Left colon (tissue), 2 donors: ENCODE measurements around the gene FXYD6. TPM values are rescaled to one million over a fixed set of nuclear protein-coding genes. Genes with fewer than 3 reads are reported as not detected.

Experiments used
- ATAC-seq: fragments of 200-7000 bp; cut with Tn5 transposase; one replicate; pipeline ENCODE4 v1.9.1; 2020; ENCODE audit warnings: mild to moderate bottlenecking, moderate library complexity
- DNase-seq, 2 donors: peaks; one replicate each; pipeline ENCODE4 v3.0.0-alpha.2; 2020
- intact Hi-C, 2 donors: fragments of 100-400 bp; cut with DNase I in 1 of 2; cut with micrococcal nuclease in 1 of 2; formaldehyde crosslinking; loops; one replicate each; pipeline versions ENCODE4 v1.11.2 to v1.14.0; 2022; cut with DNase I, micrococcal nuclease
- total RNA-seq, 2 donors: library from RNA; stranded (reverse); fragmentation: NEBNext Ultra II Directional; extraction: Animal tissue kit (Norgen Biotek cat#: 25700); gene quantifications; one replicate each; pipeline ENCODE4 v1.2.1, GENCODE V29; 2021
- donor health status: DM: no; HTN: no; CAD: no.
- donor health status: DM: yes; HTN: yes; CAD: no.

The FXYD6 gene
- total RNA-seq, 2 donors from 2014 or later = 4.4 to 37.2 TPM

DNA sequence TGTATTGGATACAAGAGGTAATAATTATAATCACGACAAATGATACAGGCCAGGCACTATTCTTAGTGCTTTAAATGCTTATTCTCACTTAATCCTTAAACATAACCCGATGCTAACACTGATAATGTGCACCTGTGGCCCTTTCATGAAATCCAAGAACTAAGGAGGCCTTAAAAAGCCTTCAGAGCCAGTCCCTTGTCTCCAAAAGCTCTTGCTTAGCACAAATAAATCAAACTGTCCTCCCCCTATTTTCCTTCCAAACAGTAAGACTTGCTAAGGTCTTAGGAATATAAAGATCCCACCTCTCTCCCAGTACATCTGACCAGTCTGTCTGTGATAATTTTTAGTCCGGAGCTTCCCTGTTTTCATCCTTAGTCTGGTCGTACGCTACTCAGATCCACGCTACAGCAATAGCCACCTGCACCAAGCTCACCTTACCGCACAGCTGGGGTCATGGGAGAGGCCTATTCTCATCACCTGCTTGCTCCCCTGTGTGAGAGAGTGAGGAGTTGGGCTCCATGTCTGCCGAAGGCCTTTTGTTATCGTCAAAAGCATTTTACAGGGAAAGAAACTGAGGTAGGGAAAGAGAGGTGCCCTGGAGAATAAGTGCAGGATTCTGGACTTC lies 16.9 kb downstream of the FXYD6 start:
- DNase-seq (no peak), ATAC-seq (no peak)

DNA sequence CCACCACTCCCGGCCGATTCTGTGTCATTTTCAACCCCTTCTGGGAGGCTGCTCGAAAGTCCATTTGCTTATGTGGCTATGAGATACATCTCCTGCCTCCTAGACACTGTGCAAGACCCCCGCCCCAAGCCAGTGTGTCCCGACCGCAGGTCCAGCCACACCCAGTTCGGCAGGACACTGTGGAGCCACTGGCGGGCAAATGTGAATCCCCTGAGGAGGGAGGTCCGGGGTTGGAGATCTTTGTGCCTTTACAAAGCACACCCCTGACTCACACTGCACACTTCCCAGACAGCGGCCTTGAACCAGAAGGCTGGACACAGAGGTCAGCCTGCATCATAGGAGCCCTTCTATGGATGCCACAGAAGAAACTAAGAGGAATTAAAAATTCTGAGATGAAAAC lies 17.4 kb downstream of the FXYD6 start:
- DNase-seq (no peak), ATAC-seq (no peak)
- intact Hi-C loops = no loop called here

More for the DNA sequence above, 16.9 kb downstream of the FXYD6 start:
- intact Hi-C loops = no loop called here

DNA sequence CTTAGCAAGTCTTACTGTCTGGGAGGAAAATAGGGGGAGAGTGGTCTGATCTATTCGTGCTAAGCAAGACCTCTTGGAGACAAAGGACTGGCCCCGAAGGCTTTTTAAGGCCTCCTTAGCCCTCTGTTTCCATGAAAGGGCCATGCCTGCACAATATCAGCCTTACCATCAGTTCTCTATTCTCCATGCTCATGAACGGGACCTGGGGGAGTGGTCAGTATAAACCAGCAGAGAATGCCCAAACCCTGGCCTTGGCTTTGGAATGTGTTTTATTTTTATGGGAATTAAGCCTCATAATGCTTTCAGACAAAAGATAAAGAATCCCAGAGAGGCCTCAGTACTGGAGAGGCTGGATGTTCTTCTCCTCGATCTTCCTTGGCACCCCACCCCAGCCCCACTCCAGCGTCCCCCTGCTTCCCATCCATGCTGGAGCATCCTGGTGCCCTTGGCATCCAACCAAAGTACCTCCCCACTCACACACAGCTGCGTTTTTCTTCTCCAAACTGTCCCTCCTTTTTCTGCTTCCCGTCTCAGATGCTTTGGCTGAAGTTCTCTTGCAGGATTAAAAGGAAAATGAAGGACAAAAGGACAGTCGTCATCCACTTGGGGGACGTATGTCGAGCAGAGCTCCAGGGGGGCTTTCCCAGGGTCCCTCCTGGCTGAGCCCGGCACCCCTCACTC lies 18.6 kb downstream of the FXYD6 start:
- intact Hi-C loops = no loop called here
- ATAC-seq (no peak), DNase-seq (no peak)

DNA sequence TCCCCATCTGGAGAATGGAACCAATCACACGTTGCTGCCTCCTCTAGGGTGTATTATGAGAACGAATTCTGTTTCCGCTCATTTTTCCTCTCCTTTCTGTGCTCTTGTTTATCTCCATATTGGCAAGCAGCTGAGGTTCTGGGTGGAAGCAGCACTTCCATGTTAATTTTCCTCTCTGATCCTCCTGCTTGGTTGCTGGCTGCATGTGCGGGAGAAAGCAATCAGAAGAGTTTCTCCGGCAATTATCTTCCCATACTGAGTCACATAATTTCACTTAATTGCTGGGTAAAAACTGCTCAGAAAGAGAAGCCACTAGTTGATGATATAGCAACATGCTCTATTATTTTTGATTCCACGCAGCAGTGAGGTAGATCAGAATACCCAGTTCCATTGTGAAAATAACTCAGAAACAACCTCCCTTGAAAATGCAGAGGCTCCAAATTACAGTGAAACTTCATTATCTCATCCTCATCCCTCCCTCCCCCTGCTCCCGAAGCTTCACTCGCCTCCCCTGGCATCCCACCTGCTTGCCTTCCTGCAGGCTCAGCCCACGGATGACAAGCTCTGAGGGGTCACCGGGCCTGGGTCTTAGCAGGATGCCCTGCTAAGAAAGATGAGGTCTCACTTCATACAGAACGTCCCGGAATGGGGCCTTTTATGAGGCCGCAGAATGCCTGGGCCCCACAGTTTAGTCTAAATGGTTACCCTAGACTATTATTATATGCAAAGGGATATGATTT lies 20.4 kb downstream of the FXYD6 start:
- no peak for ATAC-seq
- no peak for DNase-seq
- intact Hi-C loops = no loop called here

DNA sequence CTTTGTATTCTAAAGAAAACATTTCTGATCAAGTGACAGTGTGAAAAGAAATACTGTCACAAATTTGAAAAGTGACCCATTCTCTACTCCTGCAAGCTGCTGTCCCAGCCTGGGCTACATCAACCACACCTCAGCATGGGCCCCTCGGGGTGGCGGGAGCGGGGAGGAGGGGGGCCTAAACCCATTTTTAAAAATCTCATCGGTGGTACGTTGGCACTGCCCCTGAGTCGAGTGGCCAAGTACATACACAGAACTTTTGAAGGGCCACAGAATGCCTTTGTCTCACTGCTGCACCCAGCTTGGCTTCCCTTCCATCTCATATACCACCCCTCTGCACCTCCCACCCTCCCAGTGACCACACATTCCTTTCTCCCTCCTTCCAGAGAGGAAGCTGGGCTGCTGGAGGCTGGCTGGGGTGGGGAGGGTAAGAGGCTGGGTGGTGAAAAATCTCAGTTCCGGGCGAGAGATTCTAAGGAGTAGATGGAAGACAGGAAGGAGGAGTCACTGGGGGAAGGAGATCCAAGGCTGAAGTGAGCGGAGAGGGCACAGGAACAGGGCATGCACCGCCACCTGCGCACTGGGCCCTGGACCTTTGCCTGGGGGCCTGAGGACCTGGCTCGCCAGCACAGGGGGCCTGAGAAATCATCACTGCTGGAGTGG lies 21.1 kb downstream of the FXYD6 start:
- intact Hi-C loops = no loop called here
- DNase-seq (no peak), ATAC-seq (no peak)

DNA sequence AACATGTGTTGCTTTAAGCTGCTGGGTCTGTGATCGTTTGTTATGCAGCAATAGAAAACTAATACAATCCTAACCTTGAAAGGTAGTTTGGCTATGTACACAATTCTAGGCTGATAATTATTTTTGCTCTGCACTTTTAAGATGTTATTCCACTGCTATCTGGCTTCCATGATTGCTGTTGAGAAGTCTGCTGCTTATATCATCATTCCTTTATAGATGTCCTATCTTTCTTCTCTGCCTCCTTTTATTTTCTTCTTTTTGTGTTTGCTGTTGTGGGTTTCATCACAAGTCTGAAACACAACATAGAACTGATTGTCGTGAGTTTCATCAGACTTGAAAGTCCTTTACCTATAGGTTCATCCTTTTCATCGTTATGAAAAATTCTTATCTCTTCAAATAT lies 24.1 kb downstream of the FXYD6 start:
- intact Hi-C loops = no loop called here

DNA sequence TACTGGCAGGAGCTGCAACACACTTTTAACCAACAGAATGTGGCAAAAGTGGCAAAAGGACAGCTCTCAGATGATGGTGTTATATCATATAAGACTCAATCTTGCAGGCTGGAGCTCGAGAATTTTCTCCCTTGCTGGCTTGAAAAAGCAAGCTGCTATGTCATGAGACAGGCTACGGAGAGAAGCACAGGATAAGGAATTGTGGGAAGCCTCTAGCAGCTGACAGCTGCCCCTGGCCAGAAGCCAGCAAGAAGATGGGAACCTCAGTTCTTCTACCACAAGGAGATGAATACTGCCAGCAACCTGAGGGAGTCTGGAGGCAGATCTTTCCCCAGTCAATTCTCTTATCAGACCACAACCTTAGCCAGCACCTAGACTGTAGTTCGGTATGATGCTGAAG lies 24.6 kb downstream of the FXYD6 start:
- no peak for DNase-seq
- no peak for ATAC-seq
- intact Hi-C loops = no loop called here

More for the DNA sequence above, 24.1 kb downstream of the FXYD6 start:
- DNase-seq (no peak), ATAC-seq (no peak)

DNA sequence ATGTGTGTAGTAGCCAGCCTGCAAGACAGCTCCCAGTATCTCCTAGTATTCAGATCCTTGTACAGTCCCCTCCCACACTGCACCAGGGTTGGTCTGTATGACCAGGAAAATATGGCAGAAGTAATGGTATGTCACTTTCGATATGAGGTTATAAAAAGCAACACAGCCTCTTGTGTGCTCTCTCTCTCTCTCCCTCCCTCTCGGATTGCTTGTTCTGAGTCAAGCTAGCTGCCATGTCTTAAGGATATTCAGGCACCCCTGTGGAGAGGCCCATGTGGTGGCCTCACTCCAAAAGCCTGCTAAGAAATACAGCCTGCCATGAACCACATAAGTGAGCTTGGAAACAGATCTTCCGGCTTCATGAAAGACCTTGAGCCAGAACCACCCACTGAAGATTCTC lies 25.4 kb downstream of the FXYD6 start:
- DNase-seq (no peak), ATAC-seq (peak; percentile 72)
- intact Hi-C loops = no loop called here

DNA sequence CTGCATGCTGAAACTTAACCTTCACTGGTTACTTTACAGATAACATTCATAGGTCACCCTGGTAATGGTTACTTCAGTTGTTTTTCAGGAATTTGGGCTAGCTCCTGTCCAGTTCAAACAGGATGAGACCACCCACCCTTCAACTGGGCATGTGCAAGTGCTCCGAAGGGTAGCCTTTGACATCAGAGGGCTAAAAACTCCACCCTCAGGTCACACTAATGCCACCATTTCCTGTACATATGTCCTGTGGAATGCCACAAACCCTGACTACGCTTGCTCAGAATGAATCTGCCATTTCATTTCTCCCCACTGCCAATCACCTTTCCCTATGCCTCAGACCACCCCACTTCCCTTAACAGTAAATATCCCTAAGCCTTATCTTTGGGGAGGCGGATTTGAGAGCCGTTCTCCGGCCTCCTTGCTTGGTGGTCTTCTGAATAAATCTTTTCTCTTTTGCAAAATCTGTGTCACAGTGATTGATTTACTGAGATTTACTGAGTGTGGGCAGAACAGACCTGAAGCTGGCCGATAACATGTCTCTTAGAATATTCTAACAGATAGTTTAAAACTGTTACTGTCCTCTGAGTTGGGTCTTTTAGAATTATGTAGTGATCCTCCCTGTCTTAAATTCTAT lies 26.6 kb downstream of the FXYD6 start:
- DNase-seq (no peak), ATAC-seq (no peak)
- intact Hi-C loops = loop anchor here (10.0 kb wide), 3 partner anchors 55 to 205 kb away; no protein-coding TSS in a partner anchor

DNA sequence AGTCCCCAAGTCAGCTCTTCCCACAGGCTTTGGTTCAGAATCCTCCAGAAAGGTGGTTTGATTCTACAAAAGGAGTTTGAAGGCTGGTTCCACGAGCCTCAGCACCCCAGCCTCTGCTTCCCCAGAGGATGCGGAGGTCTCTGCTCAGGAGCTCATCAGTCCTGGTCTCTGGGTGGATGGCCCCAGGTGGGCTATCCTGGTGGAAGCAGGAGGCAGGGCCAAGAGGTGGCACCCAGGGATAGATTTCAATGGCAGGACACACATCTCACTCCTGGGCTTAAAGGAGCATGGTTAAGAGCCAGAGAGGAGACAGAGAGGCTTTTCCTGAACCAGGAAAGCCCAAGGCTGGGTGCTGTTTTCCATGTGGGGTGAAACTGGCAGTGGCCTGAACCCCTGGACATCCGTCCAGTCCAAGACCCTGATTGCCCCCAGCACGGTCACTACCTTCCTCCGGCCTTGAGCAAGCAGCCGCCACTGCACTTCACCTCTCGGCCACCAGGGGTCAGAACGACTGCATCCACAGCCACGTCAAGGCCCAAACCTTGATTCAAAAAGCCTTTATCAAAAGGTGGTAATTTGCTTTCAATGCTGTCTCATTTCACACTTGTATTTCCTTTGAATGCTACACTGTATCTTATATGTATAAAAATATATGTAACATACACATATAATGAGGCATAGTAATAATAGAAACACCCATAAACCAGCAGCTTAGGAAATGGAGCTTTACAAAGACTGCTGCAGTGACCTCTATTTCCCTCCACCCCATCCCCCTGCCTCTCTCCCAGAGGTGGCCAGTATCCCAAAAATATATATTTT lies 32.6 kb downstream of the FXYD6 start:
- peak; percentile 73 for ATAC-seq
- DNase-seq = peak; percentile 57 to 88
- intact Hi-C loops = loop anchor here (2.0 to 10.0 kb wide), 4 partner anchors 61 to 211 kb away; no protein-coding TSS in a partner anchor

DNA sequence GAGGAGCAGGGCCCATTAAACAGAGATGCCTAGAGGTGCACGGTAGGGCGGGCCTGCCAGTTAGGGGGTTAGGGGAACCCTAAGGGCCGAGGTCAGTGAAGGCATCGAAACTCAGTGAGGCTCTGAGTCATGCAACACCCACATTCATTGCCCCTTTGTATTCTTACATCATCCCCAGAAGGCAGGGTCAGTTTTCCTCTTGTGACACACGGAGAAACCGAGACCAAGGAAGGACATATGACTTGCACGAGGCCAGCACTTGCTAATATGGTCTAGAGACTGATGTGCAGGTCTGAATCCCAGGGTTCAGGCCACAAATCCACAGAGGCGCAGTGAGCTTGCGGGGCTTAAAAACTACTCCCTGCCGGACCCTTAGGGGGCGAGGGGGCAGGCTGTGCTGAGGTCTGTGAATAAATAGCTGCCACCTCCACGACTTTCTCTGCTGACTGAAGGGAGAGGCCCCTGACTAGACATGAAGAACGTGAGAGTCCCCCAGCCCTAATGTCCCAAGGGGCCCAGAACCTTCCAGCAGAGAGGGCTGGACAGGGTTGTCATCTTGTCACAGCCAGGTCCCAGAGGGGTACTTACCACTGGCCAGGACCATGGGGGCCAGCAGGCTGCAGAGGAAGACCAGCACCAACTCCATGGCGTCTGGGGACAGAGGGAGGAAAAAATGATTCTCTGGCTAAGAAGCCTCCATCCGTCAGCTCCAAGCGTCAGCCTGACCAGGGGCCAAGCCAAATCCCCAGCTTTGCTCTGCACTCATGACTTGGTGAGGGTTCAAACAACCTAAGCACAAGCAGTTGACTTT lies 34.1 kb downstream of the FXYD6 start:
- DNase-seq (no peak), ATAC-seq (no peak)
- intact Hi-C loops = loop anchor here (10.0 kb wide), 3 partner anchors 62 to 212 kb away; no protein-coding TSS in a partner anchor

DNA sequence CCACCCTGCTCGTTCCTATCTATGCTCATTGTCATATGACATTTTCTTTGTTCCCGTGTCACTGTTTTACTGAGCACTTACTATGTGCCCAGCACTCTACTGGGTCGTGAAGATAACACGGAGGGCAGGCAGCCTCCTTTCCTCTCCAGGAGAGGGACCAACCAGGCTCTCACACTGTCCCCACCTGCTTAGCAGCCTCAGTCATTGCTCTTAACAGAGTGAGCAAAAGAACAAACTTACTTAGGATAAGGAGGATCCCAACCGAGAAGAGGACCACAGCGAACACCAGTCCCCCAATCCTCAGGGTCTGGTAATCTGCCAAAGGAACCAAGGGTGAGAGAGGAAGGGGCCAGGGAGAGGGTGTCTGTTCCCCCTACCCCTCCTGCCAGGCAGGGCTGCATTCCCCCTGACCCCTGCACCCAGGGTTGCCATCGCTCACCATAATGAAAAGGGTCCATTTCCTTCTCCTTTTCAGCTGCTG lies 34.9 kb downstream of the FXYD6 start:
- ATAC-seq = no peak
- no peak for DNase-seq
- intact Hi-C loops = loop anchor here (10.0 kb wide), 3 partner anchors 63 to 213 kb away; no protein-coding TSS in a partner anchor

DNA sequence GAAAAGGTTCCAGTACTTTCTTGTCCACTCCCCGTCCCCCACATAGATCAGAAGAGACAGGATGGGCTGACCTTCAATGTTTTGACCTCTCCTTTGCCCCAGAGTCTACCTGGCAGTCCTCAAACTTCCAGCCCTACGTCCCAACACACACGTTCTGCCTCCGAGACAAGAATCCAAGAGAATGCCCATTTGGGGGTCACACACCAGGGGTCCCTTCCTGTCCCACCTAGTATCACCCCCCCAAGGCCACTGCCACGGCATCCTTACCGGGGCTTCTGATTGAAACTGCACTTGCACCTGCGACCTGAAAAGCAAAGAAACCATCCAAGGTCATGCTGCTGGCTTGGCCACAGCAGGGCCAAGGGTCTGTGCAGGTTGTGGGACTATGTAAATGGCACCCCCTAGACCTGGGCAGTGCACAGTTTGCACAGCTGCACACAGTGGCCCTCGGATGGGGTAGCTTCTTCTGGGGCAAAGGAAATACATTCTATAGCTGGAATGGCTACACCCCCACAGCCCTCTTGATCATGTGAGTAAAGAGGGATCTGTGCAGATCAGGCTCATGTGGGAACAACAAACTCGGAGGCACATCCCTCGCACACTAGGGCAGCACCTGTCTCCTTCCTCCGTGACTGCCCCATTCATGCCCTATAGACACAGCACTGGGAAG lies 35.4 kb downstream of the FXYD6 start:
- no peak for DNase-seq
- intact Hi-C loops = loop anchor here (10.0 kb wide), 3 partner anchors 64 to 214 kb away; no protein-coding TSS in a partner anchor
- no peak for ATAC-seq

DNA sequence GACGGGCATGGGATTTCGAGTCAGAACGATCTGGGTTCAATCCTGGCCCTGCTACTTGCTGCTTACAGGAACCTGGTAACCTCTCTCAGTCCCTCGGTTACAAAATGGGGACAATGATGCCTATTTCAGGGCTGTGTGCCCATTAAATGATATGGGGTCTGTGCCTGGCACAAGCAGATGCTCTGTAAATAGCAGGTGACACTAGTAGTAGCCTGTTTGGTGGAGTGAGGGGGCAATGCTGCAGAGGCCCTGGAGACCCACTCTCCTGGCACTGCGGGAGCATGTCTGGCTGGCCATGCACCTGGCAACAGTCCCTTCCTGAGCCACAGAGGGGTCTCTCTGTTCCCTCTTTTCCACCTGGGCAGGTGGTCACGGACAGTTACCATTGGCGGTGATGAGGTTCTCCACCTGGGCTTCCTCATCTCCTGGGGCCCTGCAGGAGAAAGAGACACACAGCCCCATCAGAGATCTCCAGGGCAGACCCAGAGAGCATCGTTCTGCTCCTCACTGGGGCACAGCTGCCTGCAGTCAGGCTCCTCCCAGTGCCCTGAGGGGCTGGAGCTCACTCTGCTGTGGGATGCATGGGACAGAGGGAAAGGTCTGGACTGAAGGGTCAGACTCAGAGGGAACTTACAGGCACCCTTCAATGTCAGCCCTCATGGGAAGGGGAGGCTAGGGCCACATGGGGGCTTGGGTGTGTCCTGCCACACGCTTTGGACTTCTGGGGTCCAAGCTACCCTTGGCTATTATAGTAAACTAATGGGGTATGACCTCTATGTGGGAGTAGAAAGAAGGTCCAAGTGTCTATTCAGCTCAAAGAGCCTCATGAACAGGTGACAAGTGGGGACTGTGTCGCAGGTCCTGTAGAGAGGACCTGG lies 36.3 kb downstream of the FXYD6 start:
- no peak for DNase-seq
- intact Hi-C loops = loop anchor here (10.0 kb wide), 3 partner anchors 65 to 215 kb away; no protein-coding TSS in a partner anchor
- ATAC-seq = no peak

DNA sequence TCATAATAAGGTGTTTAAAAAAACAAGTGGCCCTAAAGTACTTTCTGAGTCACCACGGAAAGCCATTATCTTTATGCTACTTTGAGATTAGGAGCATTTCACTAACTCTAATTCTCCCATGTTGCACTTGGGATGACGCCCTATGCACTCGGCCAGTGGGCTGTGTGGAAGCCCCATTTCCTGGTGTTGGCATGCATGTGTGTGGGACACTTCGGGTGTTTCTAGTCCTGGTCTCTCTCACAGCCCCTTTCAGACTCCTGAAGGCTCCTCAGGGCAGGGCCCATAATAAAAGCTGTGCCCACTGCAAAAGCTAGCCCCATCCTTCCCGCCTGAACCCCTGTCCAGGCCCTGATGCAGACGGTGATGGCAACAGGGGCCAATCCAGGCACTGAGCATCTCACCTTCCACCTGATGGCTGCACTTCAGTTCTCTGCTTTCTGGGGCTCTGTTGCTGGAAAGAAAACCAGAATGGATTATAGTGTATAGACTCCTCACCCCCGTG lies 37.0 kb downstream of the FXYD6 start:
- ATAC-seq (no peak), DNase-seq (no peak)
- intact Hi-C loops = no loop called here
